Endodermal cell (in vitro differentiated cells): ENCODE results near the gene INVS. TPM values are rescaled to one million over a fixed set of nuclear protein-coding genes. Genes with fewer than 3 reads are reported as not detected.

Source experiments
- DNase-seq: peaks from one replicate; pipeline ENCODE4 v3.0.0-alpha.2; 2017
- H3K27ac ChIP-seq: 2 replicates; pipeline ENCODE4 v1.5.1; 2013; ENCODE audit warnings: mild to moderate bottlenecking, low read depth, low read length, moderate library complexity
- H3K27me3 ChIP-seq: 2 replicates; pipeline ENCODE4 v1.6.1; 2013; ENCODE audit warnings: mild to moderate bottlenecking, low read length, moderate library complexity; ENCODE audit not compliant: insufficient read depth, control insufficient read depth, poor library complexity, severe bottlenecking
- H3K36me3 ChIP-seq: 2 replicates; pipeline ENCODE4 v1.7.0; 2013; ENCODE audit warnings: mild to moderate bottlenecking, low read length, moderate library complexity; ENCODE audit not compliant: control insufficient read depth, insufficient read depth
- H3K4me1 ChIP-seq: one replicate; pipeline ENCODE4 v1.7.0; 2013; ENCODE audit warnings: low read length; ENCODE audit not compliant: control insufficient read depth, insufficient read depth
- H3K4me3 ChIP-seq: 2 replicates; pipeline ENCODE4 v1.5.1; 2013; ENCODE audit warnings: mild to moderate bottlenecking, low read length, moderate library complexity
- H3K9ac ChIP-seq: 2 replicates; pipeline ENCODE4 v1.6.1; 2013; ENCODE audit warnings: mild to moderate bottlenecking, low read length, moderate library complexity; ENCODE audit not compliant: poor library complexity, severe bottlenecking; ENCODE audit errors: extremely low read depth
- H3K9me3 ChIP-seq: 2 replicates; pipeline ENCODE4 v1.6.1; 2013; ENCODE audit warnings: mild to moderate bottlenecking, low read length, moderate library complexity; ENCODE audit not compliant: control insufficient read depth
- H3K27ac Mint-ChIP-seq: 2 replicates; pipeline ENCODE4 v1.8.0; 2020; ENCODE audit warnings: mixed read lengths
- H3K27me3 Mint-ChIP-seq: 2 replicates; pipeline ENCODE4 v1.8.0; 2021; ENCODE audit warnings: mild to moderate bottlenecking, mixed read lengths; ENCODE audit not compliant: insufficient read depth
- H3K36me3 Mint-ChIP-seq: 2 replicates; pipeline ENCODE4 v1.8.0; 2020; ENCODE audit warnings: low read depth, mixed read lengths
- H3K4me1 Mint-ChIP-seq: 2 replicates; pipeline ENCODE4 v1.8.0; 2020; ENCODE audit warnings: mixed read lengths
- H3K4me3 Mint-ChIP-seq: 2 replicates; pipeline ENCODE4 v1.8.0; 2020; ENCODE audit warnings: mild to moderate bottlenecking, moderate library complexity, mixed read lengths
- H3K9me3 Mint-ChIP-seq: 2 replicates; pipeline ENCODE4 v1.8.0; 2020; ENCODE audit warnings: mild to moderate bottlenecking, mixed read lengths
- WGBS, 2 experiments: methylation state at CpG; one replicate each; pipeline versions ENCODE4 v1.1.5 to v1.1.7; 2013; ENCODE audit warnings: missing lambda C conversion rate in 2 of 2, mixed read lengths in 1 of 2; ENCODE audit not compliant: insufficient coverage in 1 of 2, insufficient read length in 1 of 2; 5-methylcytosine and 5-hydroxymethylcytosine counted together
- total RNA-seq, 2 donors: library from RNA; stranded (reverse); fragmentation: NEBNext Ultra II Directional in 1 of 2; extraction: Animal tissue kit (Norgen Biotek cat#: 25700) in 1 of 2; gene quantifications; 2 replicates in 1 of 2; 3 replicates in 1 of 2; pipeline ENCODE4 v1.2.1, GENCODE V29; 2021
- TF ChIP-seq, protein P1 (sequence below): fragments of 200-600 bp; sonication (generic); conservative IDR thresholded peaks from 2 replicates; pipeline ENCODE4 v1.5.0; 2021; ENCODE audit warnings: antibody characterized with exemption, mild to moderate bottlenecking

Gene INVS
- total RNA-seq, 2 donors from 2014 or later, result 22.8 to 26.6 TPM

DNA sequence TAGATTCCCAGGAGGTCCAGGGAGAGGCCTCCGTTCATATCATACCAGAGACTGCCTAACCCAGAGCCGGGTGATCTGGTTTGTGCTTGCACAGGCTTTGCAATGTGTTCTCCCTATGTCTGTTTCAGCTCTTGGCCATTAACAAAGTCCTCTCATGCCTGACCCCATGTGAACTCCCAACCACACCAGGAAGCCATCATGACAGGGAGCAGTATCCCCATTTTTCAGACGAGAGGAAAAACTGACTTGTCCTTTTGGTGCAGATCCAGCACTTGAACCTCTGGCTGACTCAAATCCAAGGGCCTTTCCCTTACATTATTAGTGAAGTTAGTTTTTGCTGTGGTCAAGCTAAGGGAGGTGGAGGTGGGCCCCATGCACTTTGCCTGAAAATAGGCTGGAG, 195.3 kb downstream of the INVS start:
- DNase-seq, result no peak
- Histone ChIP-seq H3K27ac (no peak overlapping the region), H3K4me1 (no peaks in the 10 kb centered on the region), H3K27me3 (no peaks in the 10 kb centered on the region), H3K36me3 (peaks cover 89% of the 10 kb centered on the region), H3K4me3 (no peak overlapping the region), H3K9me3 (no peaks in the 10 kb centered on the region), H3K9ac (no peak overlapping the region)
- 94 to 100% methylated on average over 1 to 3 of the region's 3 CpGs for WGBS, 2 experiments
- Mint-ChIP-seq H3K9me3 (no peaks in the 10 kb centered on the region), H3K27me3 (no peaks in the 10 kb centered on the region), H3K36me3 (peaks cover 69% of the 10 kb centered on the region), H3K4me3 (no peak overlapping the region), H3K4me1 (peaks cover 6% of the 10 kb centered on the region), H3K27ac (no peak overlapping the region)
- TF ChIP-seq, protein P1, sequence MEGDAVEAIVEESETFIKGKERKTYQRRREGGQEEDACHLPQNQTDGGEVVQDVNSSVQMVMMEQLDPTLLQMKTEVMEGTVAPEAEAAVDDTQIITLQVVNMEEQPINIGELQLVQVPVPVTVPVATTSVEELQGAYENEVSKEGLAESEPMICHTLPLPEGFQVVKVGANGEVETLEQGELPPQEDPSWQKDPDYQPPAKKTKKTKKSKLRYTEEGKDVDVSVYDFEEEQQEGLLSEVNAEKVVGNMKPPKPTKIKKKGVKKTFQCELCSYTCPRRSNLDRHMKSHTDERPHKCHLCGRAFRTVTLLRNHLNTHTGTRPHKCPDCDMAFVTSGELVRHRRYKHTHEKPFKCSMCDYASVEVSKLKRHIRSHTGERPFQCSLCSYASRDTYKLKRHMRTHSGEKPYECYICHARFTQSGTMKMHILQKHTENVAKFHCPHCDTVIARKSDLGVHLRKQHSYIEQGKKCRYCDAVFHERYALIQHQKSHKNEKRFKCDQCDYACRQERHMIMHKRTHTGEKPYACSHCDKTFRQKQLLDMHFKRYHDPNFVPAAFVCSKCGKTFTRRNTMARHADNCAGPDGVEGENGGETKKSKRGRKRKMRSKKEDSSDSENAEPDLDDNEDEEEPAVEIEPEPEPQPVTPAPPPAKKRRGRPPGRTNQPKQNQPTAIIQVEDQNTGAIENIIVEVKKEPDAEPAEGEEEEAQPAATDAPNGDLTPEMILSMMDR, result no peak

DNA sequence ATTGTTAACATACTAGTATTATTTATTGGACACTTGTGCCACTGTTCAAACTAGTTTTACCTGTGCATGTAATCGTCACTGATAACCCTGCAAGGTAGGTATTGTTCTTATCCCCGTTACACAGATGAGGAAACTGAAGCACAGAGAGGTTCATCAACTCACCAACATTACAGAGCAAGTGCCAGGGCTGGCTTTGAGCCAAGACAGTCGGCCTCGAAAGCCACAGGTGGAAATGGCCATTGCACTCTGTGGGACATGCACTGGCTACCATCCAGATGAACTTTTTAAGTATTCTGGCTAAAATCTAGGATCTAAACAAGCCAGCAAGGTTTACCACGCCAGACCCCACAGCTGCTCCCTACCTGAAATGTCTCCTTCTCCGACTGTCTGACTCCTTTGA, 195.8 kb downstream of the INVS start:
- WGBS, 2 experiments, result 88 to 92% methylated on average over 3 to 6 of the region's 6 CpGs
- Histone ChIP-seq H3K4me1 (no peaks in the 10 kb centered on the region), H3K27me3 (no peaks in the 10 kb centered on the region), H3K27ac (no peak overlapping the region), H3K36me3 (peaks cover 88% of the 10 kb centered on the region), H3K4me3 (no peak overlapping the region), H3K9me3 (no peaks in the 10 kb centered on the region), H3K9ac (no peak overlapping the region)
- no peak for DNase-seq
- no peak overlapping the region for H3K4me3 Mint-ChIP-seq
- H3K27ac Mint-ChIP-seq, result no peak overlapping the region
- H3K36me3 Mint-ChIP-seq, result peaks cover 65% of the 10 kb centered on the region
- no peaks in the 10 kb centered on the region for H3K27me3 Mint-ChIP-seq
- H3K4me1 Mint-ChIP-seq, result peaks cover 6% of the 10 kb centered on the region
- TF ChIP-seq, protein P1, result no peak
- H3K9me3 Mint-ChIP-seq, result no peaks in the 10 kb centered on the region

DNA sequence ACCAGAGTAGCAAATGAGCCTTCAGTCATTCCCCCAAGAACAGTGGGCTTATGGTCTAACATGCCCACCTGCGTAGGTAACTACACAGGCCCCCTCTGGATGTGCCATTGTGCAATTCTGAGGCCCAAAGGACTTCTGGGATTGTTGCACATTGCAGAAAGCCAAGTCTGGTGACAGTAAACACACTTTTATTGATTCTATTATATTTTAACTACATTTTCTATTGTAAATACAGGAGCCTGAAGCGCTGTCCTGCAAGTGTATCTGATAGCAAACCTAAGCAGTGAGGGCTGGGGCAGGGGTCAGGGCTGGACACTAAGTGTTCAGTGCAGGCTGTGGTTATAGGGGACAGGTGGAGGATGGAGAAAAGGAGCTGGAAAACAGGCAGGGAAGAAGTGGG, 196.2 kb downstream of the INVS start:
- DNase-seq, result no peak
- H3K36me3 ChIP-seq, result peaks cover 89% of the 10 kb centered on the region
- Mint-ChIP-seq H3K27ac (no peak overlapping the region), H3K9me3 (no peaks in the 10 kb centered on the region), H3K36me3 (peaks cover 65% of the 10 kb centered on the region), H3K4me3 (no peak overlapping the region), H3K4me1 (peaks cover 6% of the 10 kb centered on the region), H3K27me3 (no peaks in the 10 kb centered on the region)
- H3K27me3 ChIP-seq, result no peaks in the 10 kb centered on the region
- 97% methylated on average over 2 of the region's 2 CpGs; no CpG with 5 or more reads in 1 of the 2 experiments for WGBS, 2 experiments
- no peaks in the 10 kb centered on the region for H3K4me1 ChIP-seq
- TF ChIP-seq, protein P1, result no peak
- H3K4me3 ChIP-seq, result no peak overlapping the region
- H3K9ac ChIP-seq, result no peak overlapping the region
- H3K9me3 ChIP-seq, result no peaks in the 10 kb centered on the region
- H3K27ac ChIP-seq, result no peak overlapping the region
